Stimulated activated CD8-positive, alpha-beta memory T cell treated with anti-CD3 and anti-CD28 coated beads, Interleukin-12 subunit alpha, Interleukin-12 subunit beta, amount 100 ng/mL, for 24 hours (primary cell): ENCODE results near the gene ETNK1.

Experiments
- DNase-seq: peaks from one replicate; pipeline ENCODE4 v3.0.0-alpha.2; 2020; ENCODE audit errors: extremely low read depth

Gene ETNK1

GRCh38 chr12:22635812-22636211 is 10.8 kb downstream of the ETNK1 start:
- no peak for DNase-seq

GRCh38 chr12:22640851-22641250 is 15.9 kb downstream of the ETNK1 start:
- no peak for DNase-seq

DNA sequence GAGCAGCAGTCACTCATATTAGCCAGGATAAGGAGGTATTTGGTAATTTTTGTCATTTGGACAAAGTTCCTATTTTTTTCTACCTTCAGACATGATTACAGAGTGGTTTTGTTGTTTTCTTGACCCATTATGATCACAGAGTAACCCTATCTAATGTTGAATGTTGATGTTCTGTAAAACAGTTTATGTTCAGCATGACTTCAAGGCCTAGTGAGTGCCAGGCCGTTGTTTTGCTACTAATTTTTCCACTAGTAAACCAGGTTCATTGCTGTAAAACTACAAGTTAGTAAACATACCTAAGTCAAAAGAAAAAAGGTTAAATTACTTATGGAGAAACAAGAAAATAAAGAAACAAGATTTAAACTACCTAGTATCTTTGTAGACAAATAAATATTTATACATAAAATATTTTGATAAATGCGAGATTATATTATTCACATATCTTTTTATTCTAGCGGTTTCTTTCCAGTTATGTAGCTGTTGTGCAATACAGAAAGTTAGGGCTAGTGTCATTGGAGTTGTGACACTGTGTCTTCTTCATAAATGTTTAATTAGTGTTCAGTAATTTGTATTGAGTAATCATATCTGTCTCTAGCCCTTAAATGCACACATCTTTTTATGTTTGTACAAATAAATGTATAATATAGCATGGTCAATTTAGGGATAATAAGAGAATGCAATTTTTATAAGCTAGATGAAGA is 16.5 kb downstream of the ETNK1 start:
- no peak for DNase-seq

DNA sequence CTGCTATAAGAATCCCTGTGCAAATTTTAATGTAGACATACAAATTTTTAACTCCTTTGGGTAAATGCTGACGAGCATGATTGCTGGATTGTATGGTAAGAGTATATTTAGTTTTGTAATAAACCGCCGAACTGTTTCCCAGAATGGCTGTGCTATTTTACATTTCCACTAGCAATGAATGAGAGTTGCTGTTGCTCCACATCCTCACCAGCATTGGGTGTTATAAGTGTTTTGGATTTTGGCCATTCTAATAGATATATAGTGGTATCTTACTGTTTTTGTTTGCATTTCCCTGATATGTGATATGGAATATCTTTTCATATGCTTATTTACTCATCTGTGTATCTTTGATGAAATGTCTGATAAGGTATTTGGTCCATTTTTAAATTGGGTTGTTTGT is 23.7 kb downstream of the ETNK1 start:
- no peak for DNase-seq

GRCh38 chr12:22653075-22653474 is 28.1 kb downstream of the ETNK1 start:
- DNase-seq = no peak

DNA sequence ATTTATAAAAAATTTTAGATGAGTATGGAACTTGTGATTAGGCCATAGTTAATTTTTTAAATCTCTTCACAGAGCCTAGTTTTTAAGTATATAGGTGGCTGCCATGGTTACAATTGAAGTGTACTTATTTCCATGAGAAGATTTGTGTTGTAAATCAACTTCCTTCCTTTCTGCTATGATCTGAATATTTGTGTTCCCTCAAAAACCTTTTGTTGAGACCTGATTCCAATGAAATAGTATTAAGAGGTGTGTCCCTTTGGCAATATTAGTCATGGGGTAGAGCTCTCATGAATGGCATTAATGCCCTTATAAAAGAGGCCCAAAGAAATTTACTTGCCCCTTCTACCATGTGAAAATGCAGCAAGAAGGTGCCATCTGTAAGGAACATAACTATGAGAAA is 28.8 kb downstream of the ETNK1 start:
- no peak for DNase-seq

GRCh38 chr12:22656376-22656775 is 31.4 kb downstream of the ETNK1 start:
- DNase-seq = no peak

DNA sequence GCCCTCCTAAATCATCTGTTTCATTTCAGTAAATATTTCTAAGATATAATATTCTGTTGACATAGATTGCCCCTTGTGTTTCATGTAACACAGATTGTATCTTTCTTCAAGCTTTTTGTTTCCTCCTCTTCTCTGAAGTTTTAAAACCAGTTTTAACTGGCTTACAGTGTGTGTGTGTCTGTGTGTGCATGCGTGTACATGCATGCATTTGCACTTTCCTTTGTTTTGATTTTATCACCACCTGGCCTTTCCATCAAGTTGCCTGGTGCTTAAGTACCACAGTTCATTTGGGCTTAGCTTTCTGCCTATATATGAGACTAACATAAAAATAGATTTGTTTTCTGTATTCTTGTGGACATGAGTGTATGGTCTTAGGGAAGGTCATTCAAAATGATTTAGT is 31.9 kb downstream of the ETNK1 start:
- no peak for DNase-seq

GRCh38 chr12:22657538-22657937 is 32.6 kb downstream of the ETNK1 start:
- DNase-seq = no peak

- DNase-seq = no peak
Measured at GRCh38 chr12:22658214-22658613, 33.2 kb downstream of the ETNK1 start.

DNA sequence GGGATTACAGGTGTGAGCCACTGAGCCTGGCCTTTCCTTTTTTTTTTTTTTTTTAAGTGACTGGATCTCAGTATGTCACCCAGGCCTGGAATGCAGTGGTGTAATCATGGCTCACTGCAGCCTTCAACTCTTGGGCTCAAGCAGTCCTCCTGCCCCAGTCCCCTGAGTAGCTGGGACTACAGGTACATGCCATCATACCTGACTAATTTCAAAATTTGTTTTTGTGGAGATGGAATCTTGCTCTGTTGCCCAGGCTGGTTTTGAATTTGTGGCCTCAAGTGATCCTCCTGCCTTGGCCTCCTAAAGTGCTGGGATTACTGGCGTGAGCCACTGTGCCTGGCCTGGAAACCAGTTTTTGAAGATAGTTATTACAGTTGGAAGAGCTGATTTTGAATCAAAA is 37.4 kb downstream of the ETNK1 start:
- DNase-seq = no peak

DNA sequence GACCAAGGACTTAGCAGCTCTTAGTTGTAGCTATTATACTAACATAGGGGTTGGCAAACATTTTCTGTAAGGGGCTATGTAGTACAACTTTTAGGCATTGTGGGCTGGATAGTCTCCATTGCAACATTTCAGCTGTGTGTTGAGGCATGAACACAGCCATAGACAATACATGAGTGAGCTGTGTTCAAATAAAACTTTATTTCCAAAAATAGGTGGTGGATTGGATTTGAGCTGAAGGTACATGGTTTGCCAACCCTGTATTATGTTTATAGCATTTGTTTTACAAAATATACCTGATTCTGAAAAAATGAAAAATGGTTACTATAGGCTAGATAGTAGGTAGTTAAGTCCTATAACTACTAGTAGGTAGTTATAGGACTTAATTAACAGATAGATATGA is 40.5 kb downstream of the ETNK1 start:
- DNase-seq = no peak

GRCh38 chr12:22667122-22667521 is 42.2 kb downstream of the ETNK1 start:
- DNase-seq = no peak

- DNase-seq = no peak
Measured at GRCh38 chr12:22668441-22668840, 43.5 kb downstream of the ETNK1 start.

- DNase-seq = no peak
Measured at GRCh38 chr12:22670762-22671161, 45.8 kb downstream of the ETNK1 start.

DNA sequence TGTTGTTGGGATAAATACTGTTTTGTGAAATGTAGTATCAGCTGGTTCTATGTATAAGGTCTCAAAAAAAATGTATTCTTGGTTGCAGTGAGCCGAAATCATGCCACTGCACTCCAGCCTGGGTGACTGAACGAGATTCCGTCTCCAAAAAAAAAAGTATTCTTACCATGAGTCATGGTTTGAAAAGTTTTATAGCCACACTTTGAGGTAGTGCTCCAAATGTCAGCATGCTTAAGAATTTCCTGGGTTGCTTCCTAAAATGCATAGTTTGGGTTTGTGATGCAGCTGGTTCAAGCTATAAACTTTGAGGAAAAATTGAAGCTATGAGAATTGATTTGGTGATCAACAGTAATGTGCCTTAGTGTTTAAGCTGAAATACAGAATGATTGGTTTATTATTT is 48.0 kb downstream of the ETNK1 start:
- DNase-seq = no peak

- no peak for DNase-seq
Measured at GRCh38 chr12:22677781-22678574, 53.0 kb downstream of the ETNK1 start.

GRCh38 chr12:22682663-22683062 is 57.7 kb downstream of the ETNK1 start:
- no peak for DNase-seq

DNA sequence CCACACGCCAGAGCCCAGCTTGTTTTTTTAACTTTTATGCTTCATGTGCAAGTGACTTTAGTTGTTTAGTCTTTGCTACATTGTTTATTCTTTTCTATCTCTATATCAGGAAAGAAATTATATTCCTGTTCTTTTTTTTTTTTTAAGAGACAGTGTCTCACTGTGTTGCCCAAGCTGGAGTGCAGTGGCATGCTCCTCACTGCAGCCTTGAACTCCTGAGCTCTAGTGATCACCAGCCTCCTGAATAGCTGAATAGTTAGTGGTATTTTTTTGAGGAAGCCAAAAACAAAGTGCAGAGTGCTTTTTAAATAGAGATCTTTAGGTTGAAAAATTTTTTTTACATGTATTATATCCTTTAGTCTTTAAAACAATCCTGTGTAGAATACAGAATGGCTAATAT is 58.2 kb downstream of the ETNK1 start:
- no peak for DNase-seq

DNA sequence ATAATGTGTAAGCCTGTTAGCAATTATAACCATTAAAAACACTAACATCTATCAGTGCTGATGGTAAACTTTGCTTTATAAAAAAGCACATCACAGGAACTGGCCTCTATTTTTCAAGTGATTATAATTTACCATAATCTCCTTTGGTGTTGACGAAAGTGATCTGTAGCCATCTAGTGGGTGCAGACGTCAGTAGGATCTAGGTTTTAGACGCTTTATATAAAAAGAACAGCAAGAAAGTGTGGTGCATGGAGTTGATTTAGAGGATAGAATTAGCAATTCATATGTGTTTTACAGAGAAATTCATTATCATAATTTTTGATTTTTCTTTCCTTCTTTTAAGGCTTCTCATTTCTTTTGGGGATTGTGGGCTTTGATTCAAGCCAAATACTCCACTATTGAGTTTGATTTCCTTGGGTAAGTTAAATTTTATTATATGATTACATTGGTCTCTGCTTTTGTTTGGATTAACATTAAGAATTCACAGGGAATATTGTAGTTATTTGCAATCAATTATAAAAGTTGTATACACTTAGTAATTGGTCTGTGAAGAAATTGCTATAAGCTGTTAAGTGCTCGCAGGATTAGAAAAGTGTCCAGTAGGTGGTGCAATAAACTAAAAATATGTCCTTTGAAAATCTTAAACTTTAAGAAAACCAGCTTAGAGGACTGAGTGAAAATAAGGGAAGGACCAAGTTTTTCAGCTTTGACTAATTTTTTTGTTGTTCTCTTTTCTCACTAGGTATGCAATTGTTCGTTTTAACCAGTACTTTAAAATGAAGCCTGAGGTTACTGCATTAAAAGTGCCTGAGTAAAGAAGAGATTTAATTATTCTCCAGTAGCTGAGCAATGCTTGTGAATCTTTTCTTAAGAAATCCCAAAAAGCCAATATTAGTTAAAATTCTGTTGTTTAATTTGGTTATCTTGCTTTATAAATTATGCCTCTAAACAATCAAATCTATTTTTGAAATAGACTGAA is 59.5 kb downstream of the ETNK1 start:
- DNase-seq = no peak

DNA sequence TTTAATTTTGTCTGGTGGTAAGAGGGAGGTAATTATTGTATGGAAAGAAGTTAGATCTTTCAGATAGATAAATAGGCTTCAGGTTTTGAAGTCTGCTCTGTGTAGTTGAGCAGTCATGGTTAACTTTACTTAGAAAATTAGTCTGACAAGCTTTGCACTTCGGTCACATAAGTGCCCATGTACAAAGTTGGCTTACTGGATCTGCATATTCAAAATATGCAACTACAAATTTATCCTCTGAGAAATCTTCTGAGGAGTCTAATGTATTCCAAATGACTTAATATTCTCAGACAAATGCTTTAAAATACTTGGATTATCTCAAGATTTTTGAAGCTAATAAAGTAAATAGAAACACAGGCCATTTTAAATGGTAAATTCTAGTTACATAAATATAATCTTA is 61.2 kb downstream of the ETNK1 start:
- no peak for DNase-seq

- no peak for DNase-seq
Measured at GRCh38 chr12:22687361-22688076, 62.5 kb downstream of the ETNK1 start.
